Stomach (tissue), 4 donors: ENCODE results near the gene FASTK.

Experiments used
- EP300 ChIP-seq: sonication (generic); formaldehyde crosslinking; IDR thresholded peaks from one replicate; pipeline ENCODE4 v1.6.1; 2017; ENCODE audit warnings: antibody characterized with exemption
- POLR2A ChIP-seq, 4 donors: fragments of 450-650 bp; IDR thresholded peaks; one replicate each; pipeline ENCODE4 v1.6.1; 2016; ENCODE audit warnings: antibody characterized with exemption in 4 of 4, control low read depth in 2 of 4, mild to moderate bottlenecking in 1 of 4, moderate library complexity in 1 of 4
- POLR2AphosphoS5 ChIP-seq, 3 donors: sonication (generic); formaldehyde crosslinking; IDR thresholded peaks; one replicate each; pipeline ENCODE4 v1.6.1; 2016; ENCODE audit warnings: antibody characterized with exemption in 3 of 3
- TF ChIP-seq, protein P1 (sequence below), 7 experiments: fragments of 450-650 bp in 4 of 7; fragments of 200-600 bp in 3 of 7; sonication (generic) in 3 of 7; IDR thresholded peaks; one replicate each; pipeline ENCODE4 v1.5.1; 2016 to 2019; ENCODE audit warnings: antibody characterized with exemption in 7 of 7, control low read depth in 2 of 7, mild to moderate bottlenecking in 1 of 7

DNA sequence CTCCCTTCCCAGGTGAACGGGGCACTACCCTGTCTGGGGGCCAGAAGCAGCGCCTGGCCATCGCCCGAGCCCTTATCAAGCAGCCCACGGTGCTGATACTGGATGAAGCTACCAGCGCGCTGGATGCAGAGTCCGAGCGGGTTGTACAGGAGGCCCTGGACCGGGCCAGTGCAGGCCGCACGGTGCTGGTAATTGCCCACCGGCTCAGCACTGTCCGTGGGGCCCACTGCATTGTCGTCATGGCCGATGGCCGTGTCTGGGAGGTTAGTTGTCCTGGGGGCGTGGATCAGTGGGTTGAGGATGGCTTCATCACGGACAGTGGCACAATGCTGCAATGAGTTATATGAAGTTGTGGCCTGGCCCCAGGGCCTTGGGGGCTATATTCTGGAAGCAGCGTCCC lies 36.6 kb downstream of the FASTK start:
- TF ChIP-seq, protein P1, sequence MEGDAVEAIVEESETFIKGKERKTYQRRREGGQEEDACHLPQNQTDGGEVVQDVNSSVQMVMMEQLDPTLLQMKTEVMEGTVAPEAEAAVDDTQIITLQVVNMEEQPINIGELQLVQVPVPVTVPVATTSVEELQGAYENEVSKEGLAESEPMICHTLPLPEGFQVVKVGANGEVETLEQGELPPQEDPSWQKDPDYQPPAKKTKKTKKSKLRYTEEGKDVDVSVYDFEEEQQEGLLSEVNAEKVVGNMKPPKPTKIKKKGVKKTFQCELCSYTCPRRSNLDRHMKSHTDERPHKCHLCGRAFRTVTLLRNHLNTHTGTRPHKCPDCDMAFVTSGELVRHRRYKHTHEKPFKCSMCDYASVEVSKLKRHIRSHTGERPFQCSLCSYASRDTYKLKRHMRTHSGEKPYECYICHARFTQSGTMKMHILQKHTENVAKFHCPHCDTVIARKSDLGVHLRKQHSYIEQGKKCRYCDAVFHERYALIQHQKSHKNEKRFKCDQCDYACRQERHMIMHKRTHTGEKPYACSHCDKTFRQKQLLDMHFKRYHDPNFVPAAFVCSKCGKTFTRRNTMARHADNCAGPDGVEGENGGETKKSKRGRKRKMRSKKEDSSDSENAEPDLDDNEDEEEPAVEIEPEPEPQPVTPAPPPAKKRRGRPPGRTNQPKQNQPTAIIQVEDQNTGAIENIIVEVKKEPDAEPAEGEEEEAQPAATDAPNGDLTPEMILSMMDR (IDR thresholded peaks at IDR 0.05): no peak
- TF ChIP-seq POLR2AphosphoS5 (IDR thresholded peaks at IDR 0.05) (no peak), EP300 (no peak), POLR2A (IDR thresholded peaks at IDR 0.05) (no peak)
